Lower leg skin (tissue), 4 donors: Measurements from ENCODE around the gene MAPK4. TPM values are rescaled to one million over a fixed set of nuclear protein-coding genes. Genes with fewer than 3 reads are reported as not detected.

Source experiments
- DNase-seq, 2 donors: peaks; one replicate each; pipeline ENCODE4 v3.0.0-alpha.2; 2019; ENCODE audit warnings: low spot score in 2 of 2
- H3K4me3 ChIP-seq: fragments of 200-600 bp; sonication (generic); 2 replicates; pipeline ENCODE4 v1.5.1; 2017; ENCODE audit warnings: mild to moderate bottlenecking, low read depth; ENCODE audit not compliant: poor library complexity, severe bottlenecking
- CTCF ChIP-seq, 3 donors: fragments of 450-650 bp; IDR thresholded peaks; one replicate each; pipeline ENCODE4 v1.5.1; 2016; ENCODE audit warnings: antibody characterized with exemption in 3 of 3, mild to moderate bottlenecking in 3 of 3, moderate library complexity in 2 of 3
- POLR2A ChIP-seq, 2 donors: fragments of 450-650 bp; IDR thresholded peaks; one replicate each; pipeline ENCODE4 v1.6.1; 2016 to 2017; ENCODE audit warnings: antibody characterized with exemption in 2 of 2, mild to moderate bottlenecking in 1 of 2, moderate library complexity in 1 of 2
- WGBS, 2 donors: methylation state at CpG; one replicate each; pipeline ENCODE4 v1.1.5; 2018; 5-methylcytosine and 5-hydroxymethylcytosine counted together
- intact Hi-C: fragments of 100-400 bp; cut with DNase I; formaldehyde crosslinking; loops from one replicate; pipeline ENCODE4 v1.15.0; 2023; ENCODE audit warnings: low total_unique reads
- total RNA-seq, 4 donors: library from RNA; depleted of rRNA; stranded (reverse); fragments of >200 nt; gene quantifications; one replicate each; pipeline ENCODE4 v1.1.0, GENCODE V29; 2016

MAPK4 gene
- total RNA-seq, 4 donors from 2014 or later, result 0.46 to 5.3 (median 2.5) TPM

- intact Hi-C loops, result no loop called here
- H3K4me3 ChIP-seq, result no peak overlapping the region
- no peak for TF ChIP-seq CTCF (IDR thresholded peaks at IDR 0.05)
- 80 to 87% methylated on average over 11 of the region's 11 CpGs for WGBS, 2 donors
- DNase-seq, result no peak
These were observed 127.6 kb downstream of the MAPK4 start for GRCh38 chr18:50687491-50687890.

GRCh38 chr18:50689578-50689977 is 129.7 kb downstream of the MAPK4 start:
- WGBS, 2 donors, result 94 to 95% methylated on average over 6 of the region's 6 CpGs
- TF ChIP-seq POLR2A (IDR thresholded peaks at IDR 0.05), result no peak
- no peak for TF ChIP-seq CTCF (IDR thresholded peaks at IDR 0.05)
- H3K4me3 ChIP-seq, result no peak overlapping the region
- DNase-seq, result no peak
- intact Hi-C loops, result no loop called here

- TF ChIP-seq POLR2A (IDR thresholded peaks at IDR 0.05) (no peak), CTCF (IDR thresholded peaks at IDR 0.05) (no peak)
- no peak for DNase-seq
- no peak overlapping the region for H3K4me3 ChIP-seq
- intact Hi-C loops, result no loop called here
- 62 to 70% methylated on average over 4 of the region's 4 CpGs for WGBS, 2 donors
These were observed 134.3 kb downstream of the MAPK4 start for GRCh38 chr18:50694147-50694546.

GRCh38 chr18:50695431-50696176 is 135.7 kb downstream of the MAPK4 start:
- H3K4me3 ChIP-seq, result no peak overlapping the region
- no peak for DNase-seq
- TF ChIP-seq POLR2A (IDR thresholded peaks at IDR 0.05), result no peak
- no peak for TF ChIP-seq CTCF (IDR thresholded peaks at IDR 0.05)
- 86 to 89% methylated on average over 10 of the region's 10 CpGs for WGBS, 2 donors
- intact Hi-C loops, result no loop called here

- H3K4me3 ChIP-seq, result no peak overlapping the region
- 62 to 73% methylated on average over 7 of the region's 7 CpGs for WGBS, 2 donors
- DNase-seq, result no peak
- TF ChIP-seq CTCF (IDR thresholded peaks at IDR 0.05) (no peak), POLR2A (IDR thresholded peaks at IDR 0.05) (no peak)
- intact Hi-C loops, result no loop called here
These were observed 136.5 kb downstream of the MAPK4 start for GRCh38 chr18:50696436-50696835.

GRCh38 chr18:50696929-50697328 is 137.0 kb downstream of the MAPK4 start:
- intact Hi-C loops, result no loop called here
- H3K4me3 ChIP-seq, result no peak overlapping the region
- DNase-seq, result no peak
- TF ChIP-seq CTCF (IDR thresholded peaks at IDR 0.05), result no peak
- WGBS, 2 donors, result 83 to 87% methylated on average over 4 of the region's 4 CpGs
